ENCODE results near the gene XPR1.

GRCh38 chr1:180911640-180912191 lies 279.9 kb downstream of the XPR1 start:
- TF ChIP-seq POLR2AphosphoS5 (IDR thresholded peaks at IDR 0.05) (no peak), CTCF (IDR thresholded peaks at IDR 0.05) (no peak)
